ENCODE results near the gene POU6F2.
A peak's percentile ranks its signal among the peaks of the same experiment; 100 is the strongest.

POU6F2 gene

GRCh38 chr7:39069896-39070881, 92.5 kb downstream of the POU6F2 start:
- no peak for DNase-seq (ENCODE audit: low read depth, low spot score)

GRCh38 chr7:39071116-39071515, 93.4 kb downstream of the POU6F2 start:
- DNase-seq (ENCODE audit: low read depth, low spot score) = no peak

GRCh38 chr7:39073432-39073831, 95.7 kb downstream of the POU6F2 start:
- no peak for DNase-seq (ENCODE audit: low read depth, low spot score)

GRCh38 chr7:39075210-39075609, 97.5 kb downstream of the POU6F2 start:
- DNase-seq (ENCODE audit: low read depth, low spot score) = no peak

- no peak for DNase-seq (ENCODE audit: low read depth, low spot score)
Observed at GRCh38 chr7:39083781-39084180, 106.1 kb downstream of the POU6F2 start.

- no peak for DNase-seq (ENCODE audit: low read depth, low spot score)
Observed at GRCh38 chr7:39084349-39084748, 106.6 kb downstream of the POU6F2 start.

GRCh38 chr7:39085189-39085588, 107.5 kb downstream of the POU6F2 start:
- no peak for DNase-seq (ENCODE audit: low read depth, low spot score)

- DNase-seq (ENCODE audit: low read depth, low spot score) = peak; percentile 5
Observed at GRCh38 chr7:39085590-39086049, 107.9 kb downstream of the POU6F2 start.

- no peak for DNase-seq (ENCODE audit: low read depth, low spot score)
Observed at GRCh38 chr7:39086638-39087360, 109.1 kb downstream of the POU6F2 start.

- no peak for DNase-seq (ENCODE audit: low read depth, low spot score)
Observed at GRCh38 chr7:39088730-39089593, 111.3 kb downstream of the POU6F2 start.

GRCh38 chr7:39091145-39091544, 113.4 kb downstream of the POU6F2 start:
- DNase-seq (ENCODE audit: low read depth, low spot score) = no peak

GRCh38 chr7:39091774-39092173, 114.1 kb downstream of the POU6F2 start:
- DNase-seq (ENCODE audit: low read depth, low spot score) = no peak

- DNase-seq (ENCODE audit: low read depth, low spot score) = no peak
Observed at GRCh38 chr7:39094731-39095130, 117.0 kb downstream of the POU6F2 start.

- DNase-seq (ENCODE audit: low read depth, low spot score) = peak; percentile 15
Observed at GRCh38 chr7:39095875-39096619, 118.3 kb downstream of the POU6F2 start.

- no peak for DNase-seq (ENCODE audit: low read depth, low spot score)
Observed at GRCh38 chr7:39098506-39098905, 120.8 kb downstream of the POU6F2 start.

- DNase-seq (ENCODE audit: low read depth, low spot score) = no peak
Observed at GRCh38 chr7:39099146-39099545, 121.4 kb downstream of the POU6F2 start.

GRCh38 chr7:39100270-39100669, 122.6 kb downstream of the POU6F2 start:
- DNase-seq (ENCODE audit: low read depth, low spot score) = no peak

- no peak for DNase-seq (ENCODE audit: low read depth, low spot score)
Observed at GRCh38 chr7:39102234-39102633, 124.5 kb downstream of the POU6F2 start.

- no peak for DNase-seq (ENCODE audit: low read depth, low spot score)
Observed at GRCh38 chr7:39105720-39106119, 128.0 kb downstream of the POU6F2 start.

GRCh38 chr7:39125846-39126245, 148.1 kb downstream of the POU6F2 start:
- DNase-seq (ENCODE audit: low read depth, low spot score) = no peak

GRCh38 chr7:39127058-39127457, 149.3 kb downstream of the POU6F2 start:
- DNase-seq (ENCODE audit: low read depth, low spot score) = no peak
